Measurements from ENCODE around the gene TFAP2A.

The TFAP2A gene

DNA sequence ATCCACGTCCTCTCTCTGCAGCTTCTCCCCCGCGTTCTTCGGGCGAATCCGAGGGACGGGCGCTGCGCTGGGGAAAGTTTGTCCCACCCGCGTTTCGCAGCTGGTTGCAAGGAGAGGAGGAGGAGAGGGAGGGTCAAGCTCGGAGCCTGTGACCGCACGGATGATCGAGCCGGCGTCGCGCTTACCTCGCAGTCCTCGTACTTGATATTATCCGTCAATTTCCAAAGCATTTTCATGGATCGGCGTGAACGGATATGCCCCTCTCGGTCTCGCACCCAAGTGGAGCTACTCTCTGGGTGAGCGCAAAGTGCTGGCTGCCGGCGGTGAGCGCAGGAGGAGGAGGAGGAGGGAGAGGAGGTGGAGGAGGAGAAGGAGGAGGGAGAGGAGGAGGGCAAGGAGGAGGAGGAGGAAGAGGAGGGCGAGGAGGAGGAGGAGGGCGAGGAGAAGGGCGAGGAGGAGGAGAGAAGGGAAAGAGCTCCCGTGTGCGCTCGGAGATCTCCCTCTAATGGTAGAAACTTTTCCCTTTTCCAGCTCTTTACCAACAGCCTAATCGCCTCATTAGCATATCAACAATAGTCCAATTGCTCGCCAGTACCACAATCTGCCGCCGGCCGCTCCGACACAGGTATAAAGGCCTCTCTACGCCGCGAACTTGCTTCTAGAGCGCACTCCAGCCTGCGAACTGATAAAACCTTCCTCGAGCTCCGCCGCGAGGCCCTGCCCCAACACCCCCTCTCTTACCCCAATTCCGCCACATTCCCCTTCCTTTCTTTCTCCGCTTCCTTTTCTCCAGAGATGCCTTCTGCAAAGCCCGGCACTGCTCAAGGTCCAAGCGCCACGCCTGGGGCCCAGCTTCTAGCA is at the start of gene TFAP2A:
TFAP2A (minus strand) TSS at position 319 of the 861 bp plus-strand sequence; CDS start at position 236, 83 bp downstream.
- peak; percentile 70 for DNase-seq (ENCODE audit: low read depth)

DNA sequence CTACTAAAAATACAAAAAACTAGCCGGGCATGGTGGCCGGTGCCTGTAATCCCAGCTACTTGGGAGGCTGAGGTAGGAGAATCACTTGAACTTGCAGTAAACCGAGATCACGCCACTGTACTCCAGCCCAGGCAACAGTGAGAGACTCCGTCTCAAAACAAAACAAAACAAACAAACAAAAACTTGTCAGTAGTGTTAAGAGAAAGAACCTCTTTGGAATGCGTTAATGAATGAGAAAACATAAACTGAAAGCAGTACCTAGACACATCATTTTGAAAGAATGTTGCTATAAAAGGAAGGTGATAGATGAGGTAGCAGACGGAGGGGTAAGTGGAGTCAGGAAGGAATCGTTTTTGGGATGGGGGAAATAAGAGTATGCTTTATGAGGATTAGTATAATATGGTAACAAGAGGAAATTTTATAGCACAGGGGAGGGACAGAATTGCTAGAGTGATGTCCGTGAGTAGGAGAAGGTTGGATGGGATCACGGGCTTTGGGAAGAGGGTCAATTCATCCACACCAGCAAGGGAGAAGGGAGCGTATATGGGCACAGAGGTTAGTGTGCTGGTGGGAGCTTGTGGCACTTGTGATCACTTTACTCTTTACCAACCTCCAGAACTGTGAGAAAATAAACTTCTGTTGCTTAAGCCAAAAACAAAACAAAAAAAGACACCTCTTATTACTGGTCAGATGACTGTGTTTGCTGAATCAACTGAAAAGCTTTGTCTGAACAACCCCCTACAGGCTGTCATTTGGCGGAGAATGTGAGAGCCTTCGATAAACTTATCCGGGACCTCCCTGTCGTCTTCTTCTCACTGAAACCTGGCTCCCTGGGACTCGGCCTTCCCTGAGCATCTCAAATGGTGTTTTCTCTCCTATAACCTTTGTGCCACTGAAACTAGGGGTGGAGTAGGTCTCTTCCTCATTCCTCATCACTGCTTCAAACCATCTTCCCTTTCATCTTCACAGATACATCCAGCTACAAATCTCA is 48.9 kb upstream of the TFAP2A start:
- DNase-seq (ENCODE audit: low read depth), result no peak

DNA sequence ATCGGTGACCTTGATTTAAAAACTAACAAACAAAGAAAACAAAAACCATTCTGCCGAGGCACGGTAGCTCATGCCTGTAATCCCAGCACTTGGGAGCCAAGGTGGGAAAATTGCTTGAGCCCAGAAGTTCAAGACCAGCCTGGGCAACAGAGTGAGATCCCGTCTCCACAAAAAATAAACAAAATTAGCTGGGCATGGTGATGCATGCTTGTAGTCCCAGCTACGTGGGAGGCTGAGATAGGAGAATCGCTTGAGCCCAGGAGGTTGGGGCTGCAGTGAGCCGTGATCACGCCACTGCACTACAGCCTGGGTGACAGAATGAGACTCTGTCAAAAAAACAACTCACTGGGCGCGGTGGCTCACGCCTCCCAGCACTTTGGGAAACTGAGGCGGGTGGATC is 48.2 kb upstream of the TFAP2A start:
- DNase-seq (ENCODE audit: low read depth), result no peak

DNA sequence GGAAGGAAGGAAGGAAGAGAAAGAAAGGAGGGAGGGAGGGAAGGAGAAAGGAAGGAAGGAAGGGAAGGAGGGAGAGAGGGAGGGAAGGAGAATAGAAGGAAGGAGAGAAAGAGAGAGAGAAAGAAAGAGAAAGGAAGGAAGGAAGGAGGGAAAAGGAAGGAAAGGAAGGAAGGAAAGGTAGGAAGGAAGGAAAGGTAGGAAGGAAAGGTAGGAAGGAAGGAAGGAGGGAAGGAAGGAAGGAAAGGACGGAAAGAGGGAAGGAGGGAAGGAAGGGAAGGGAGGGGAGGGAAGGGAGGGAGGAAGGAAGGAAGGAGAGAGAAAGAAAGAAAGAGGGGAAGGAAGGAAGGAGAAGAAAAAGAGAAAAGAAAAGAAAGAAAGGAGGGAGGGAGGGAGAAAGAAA is 47.0 kb upstream of the TFAP2A start:
- no peak for DNase-seq (ENCODE audit: low read depth)

DNA sequence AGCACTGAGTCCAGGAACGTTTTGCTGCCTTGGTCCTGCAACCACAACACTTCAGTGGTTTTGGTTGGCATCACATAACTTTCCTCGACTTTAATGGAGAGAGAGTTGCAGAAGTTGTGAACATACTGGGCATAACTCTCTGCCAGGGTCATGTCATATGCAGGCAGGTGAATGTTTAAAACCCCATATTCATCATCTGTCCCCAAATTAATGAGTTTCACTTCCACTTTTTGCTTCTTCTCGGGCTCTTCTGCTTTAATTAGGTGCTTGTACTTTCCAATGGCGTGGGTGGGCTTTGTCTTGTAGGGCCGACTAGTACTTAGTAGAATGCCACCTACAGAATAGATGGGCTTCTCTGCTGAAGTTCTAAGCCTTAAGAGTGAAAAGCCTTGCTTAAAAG is 45.2 kb upstream of the TFAP2A start:
- DNase-seq (ENCODE audit: low read depth), result no peak

DNA sequence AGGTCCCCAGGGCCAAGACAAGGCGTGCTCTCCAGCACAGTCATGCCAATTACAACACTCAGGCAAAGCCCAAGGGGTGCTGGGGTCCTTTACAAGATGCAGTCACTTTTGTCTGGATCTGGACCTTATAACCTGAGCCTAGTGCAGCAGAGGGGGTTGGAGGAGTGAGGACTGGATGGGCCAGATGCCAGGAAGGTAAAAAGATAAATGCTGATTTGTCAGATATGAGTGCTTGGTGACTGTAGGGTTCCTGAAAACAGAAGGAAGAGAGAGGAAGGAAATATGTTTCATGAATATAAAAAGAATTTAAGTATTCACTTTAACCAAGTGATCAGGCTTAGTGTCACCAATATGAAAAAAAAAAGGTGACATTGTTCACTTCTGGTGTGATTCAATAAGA is 43.4 kb upstream of the TFAP2A start:
- DNase-seq (ENCODE audit: low read depth), result no peak

DNA sequence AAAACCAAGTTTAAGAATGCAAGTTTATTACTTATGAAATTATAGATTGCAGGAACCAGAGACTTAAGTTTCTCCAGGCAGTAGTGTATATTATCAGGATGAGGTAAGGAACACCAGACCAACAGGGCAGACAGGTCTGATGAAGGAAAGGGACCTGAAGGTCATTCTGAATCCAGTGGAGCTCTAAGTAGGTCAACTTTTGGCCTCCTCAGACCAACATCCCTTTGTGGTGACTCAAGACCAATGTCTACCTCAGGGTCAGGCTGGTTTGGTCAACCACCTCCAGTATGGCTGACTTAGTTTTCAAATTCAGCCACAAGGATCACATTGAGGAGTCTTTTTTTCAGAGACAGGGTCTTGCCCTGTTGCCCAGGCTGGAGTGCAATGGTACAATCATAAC is 38.7 kb upstream of the TFAP2A start:
- no peak for DNase-seq (ENCODE audit: low read depth)

DNA sequence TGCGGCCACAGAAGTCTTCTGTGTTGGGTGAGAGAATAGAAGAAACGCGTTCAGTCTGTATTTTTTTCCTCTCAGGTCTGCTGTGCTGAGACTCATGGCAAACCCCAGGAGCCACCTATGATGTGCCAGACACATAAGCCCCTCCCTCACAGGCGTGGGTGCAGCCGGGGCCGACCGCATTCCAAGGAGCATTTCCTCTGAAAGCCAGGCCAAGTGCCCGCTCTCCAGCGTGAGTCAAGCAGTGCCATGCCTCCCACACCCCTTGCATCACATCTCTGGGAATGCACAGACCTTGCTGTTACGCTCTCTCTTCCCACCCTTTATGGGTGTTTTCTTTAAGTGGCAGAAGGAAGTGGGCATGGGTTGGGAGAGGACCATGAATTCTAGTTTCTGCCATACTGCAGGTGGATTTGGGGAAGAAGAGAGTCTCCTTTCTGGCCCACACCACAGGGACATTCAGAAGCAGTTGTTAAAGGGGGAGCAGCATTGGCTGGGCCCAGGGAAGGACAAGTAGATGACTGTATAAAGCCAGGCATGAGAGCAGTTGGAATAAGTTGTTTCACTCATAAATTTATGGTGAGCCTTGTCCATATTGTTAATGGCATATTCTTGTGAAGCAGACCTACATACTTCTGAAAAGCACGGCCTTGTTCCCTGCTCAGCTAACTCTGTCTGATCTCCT is 37.1 kb upstream of the TFAP2A start:
- DNase-seq (ENCODE audit: low read depth), result peak; percentile 64

DNA sequence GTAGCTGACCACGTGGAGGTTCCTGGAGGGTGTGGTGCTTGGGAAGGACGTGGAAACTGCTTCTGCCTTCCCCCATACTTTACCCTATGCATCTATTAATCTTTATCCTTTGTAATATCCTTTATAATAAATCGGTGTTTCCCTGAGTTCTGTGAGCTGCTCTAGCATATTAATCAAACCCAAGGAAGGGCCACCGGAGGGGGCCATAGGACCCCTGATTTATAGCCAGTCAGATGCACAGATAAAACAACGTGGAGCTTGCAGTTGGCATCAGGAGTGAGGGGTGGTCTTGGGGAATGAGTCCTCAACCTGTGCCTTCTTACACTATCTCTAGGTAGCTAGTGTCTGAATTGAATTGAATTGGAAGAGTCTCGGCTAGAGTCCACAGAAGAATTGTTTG is 36.5 kb upstream of the TFAP2A start:
- DNase-seq (ENCODE audit: low read depth), result no peak

DNA sequence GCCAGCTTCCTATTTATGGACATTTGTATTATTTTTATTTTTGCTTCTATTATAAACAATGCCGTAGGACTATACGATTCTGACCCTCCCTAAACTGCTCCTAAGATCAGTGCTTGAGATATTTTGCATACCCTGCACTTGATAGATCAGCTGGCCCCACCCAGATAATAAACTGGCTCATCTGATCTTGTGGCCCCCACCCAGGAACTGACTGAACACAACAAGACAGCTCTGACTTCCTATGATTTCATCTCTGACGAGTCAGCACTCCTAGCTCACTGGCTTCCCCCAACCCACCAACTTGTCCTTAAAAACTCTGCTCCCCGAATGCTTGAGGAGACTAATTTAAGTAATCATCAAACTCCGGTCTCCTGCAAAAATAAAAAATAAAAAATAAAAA is 34.9 kb upstream of the TFAP2A start:
- DNase-seq (ENCODE audit: low read depth), result no peak

DNA sequence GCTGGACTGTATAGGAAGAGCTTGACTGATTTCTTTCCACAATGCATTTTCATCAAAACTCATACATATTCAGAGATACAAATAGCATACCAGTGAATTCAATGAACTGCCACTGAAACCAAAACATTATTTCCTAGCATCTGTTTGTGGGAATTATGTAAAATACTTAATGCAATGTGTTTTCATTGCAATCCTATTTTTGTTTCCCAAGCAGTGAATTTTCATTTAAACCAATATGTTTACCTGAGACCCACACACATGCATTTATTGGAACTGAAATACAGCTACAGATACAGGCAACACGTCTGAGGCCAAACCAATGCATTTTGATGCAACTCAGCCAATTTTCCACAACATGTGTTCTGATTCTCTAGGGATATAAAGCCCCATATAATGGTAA is 33.2 kb upstream of the TFAP2A start:
- no peak for DNase-seq (ENCODE audit: low read depth)

DNA sequence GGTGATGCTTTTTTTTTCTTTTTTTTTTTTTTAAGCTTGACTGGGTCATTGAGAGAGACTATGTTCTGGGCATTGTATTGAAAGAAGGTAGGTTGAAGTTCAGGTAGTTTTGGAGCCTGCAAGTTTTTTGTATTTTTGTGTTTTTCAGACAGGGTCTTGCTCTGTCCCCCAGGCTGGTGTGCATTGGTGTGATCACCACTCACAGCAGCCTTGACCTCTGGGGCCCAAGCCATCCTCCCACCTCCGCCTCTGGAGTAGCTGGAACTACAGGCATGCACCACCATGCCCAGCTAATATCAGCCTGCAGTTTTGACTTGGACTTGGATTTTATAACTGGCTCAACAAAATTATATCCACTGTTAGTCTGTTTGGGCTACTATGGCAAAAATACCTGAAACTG is 31.7 kb upstream of the TFAP2A start:
- DNase-seq (ENCODE audit: low read depth), result no peak

DNA sequence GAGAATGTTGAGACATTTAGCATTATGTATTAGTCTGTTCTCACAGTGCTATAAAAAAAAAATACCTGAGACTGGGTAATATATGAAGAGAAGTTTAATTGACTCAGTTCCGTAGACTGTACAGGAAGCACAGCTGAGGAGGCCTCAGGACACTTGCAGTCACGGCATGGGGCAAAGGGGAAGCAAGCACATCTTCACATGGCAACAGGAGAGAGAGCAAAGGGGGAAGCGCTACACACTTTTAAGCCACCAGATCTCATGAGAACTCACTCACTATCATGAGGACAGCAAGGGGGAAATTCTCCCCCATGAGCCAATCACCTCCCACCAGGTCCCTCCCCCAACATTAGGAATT is 26.8 kb upstream of the TFAP2A start:
- no peak for DNase-seq (ENCODE audit: low read depth)

DNA sequence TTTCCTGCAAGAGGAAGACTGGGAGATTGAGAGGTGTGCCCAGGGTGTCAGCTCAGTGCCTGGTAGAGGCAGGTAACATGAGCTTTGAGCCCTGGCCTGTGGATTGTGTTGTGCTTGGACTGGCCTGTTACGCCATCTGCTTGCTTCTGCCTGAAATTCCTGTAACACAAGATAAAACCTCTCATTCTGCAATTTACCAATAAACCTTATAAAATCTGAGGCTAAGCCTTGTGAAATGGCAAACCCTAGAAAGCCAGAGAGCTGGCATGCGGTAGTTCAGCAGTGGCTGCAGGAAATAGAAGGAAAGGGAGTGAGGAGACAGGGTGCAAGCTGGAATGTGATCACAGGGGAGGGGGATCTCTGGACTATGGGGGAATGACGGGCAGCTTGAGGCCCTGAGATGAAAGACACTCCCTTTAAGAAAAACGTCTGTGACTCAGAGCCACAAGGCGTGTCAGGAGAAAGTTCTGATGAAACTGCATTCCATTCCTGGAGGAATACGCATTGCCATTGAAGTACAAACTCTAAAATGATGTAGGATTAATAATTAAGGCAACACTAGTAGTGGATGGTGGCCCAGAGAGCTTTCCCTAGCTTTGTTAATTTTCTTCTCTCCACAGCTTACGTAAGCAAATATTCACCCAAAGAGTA is 26.3 kb upstream of the TFAP2A start:
- peak; percentile 88 for DNase-seq (ENCODE audit: low read depth)

DNA sequence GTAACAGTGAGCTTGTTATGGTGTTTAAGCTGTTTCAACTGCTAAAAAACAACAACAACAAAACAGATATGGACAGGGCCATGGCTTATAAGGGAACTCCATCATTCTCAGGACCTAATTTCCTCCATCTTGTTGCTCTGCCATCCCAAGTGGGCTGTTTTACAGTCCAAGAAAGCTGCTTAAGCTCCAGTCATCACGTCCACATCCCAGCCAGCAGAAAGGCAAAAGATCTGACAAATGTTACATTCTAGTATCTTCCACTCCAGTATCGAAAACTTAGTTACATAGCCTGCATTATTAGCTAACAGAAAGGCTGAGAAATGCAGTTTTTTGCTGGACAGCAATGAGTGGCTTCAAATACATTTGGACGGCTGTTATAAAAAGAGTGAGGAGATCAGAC is 23.0 kb upstream of the TFAP2A start:
- DNase-seq (ENCODE audit: low read depth), result no peak

DNA sequence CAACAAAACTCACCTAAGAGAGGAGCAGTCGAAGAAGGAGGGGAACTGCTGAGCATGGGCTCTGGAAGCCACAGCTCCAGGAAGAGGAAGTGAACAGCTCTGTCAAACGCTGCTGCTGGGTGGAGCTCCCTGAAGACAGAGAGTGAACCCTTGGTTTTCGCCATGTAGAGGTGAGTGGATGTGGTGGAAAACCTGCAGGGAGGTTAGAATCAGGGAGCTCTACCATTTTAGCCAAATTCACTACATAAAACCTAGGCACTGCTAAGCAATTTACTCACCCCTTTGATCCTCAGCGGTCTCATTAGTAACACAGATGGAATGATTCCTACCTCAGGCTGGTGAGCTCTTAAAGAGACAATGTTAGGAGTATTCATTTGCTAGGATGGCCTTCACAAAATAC is 19.4 kb upstream of the TFAP2A start:
- no peak for DNase-seq (ENCODE audit: low read depth)

DNA sequence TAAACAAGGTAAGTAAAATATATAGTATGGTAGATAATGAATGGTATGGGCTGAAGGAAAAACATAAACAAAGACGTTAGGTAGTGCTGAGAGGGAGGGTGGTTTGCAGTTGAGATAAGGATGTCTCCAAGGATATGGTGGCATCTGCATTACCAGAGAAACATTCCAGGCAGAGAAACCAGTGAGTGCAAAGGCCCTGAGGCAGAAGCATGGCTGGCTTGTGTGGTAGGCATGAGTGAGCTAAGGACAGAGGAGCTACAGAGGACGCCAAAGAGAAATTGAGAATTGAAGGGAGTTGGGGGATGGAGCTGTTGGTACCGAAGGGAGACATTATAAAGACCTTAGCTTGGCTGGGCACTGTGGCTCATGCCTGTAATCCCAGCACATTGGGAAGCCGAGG is 18.4 kb upstream of the TFAP2A start:
- DNase-seq (ENCODE audit: low read depth), result no peak

DNA sequence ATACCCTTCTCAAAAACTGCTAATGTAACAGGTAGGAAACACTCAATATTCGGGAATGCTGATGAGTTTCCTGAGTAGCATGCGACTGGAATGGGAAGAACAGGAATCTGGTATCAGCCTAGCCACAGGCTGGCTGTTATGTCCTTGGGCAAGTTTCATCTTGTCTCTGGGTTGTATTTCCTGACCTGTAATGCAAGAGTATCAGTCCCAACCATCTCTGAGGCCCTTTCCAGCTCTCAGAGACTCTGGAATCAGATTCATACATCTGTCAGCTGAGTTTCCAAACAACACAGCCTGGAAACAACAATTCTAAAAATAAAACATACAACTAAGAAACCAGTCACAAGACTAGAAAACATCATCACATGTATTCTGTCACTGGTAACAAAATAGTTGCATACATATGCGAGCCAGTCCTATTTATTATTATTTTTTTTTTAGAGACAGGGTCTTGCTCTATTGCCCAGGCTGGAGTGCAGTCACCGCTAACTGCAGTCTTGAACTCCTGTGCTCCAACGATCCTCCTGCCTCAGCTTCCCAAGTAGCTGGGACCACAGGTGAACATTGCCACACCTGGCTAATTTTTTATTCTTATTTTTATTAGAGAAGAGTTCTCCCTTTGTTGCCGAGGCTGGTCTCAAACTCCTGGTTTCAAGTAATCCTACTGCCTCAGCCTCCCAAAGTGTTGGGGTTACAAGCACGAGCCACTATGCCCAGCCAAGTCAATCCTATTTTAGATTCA is 16.7 kb upstream of the TFAP2A start:
- DNase-seq (ENCODE audit: low read depth), result no peak

DNA sequence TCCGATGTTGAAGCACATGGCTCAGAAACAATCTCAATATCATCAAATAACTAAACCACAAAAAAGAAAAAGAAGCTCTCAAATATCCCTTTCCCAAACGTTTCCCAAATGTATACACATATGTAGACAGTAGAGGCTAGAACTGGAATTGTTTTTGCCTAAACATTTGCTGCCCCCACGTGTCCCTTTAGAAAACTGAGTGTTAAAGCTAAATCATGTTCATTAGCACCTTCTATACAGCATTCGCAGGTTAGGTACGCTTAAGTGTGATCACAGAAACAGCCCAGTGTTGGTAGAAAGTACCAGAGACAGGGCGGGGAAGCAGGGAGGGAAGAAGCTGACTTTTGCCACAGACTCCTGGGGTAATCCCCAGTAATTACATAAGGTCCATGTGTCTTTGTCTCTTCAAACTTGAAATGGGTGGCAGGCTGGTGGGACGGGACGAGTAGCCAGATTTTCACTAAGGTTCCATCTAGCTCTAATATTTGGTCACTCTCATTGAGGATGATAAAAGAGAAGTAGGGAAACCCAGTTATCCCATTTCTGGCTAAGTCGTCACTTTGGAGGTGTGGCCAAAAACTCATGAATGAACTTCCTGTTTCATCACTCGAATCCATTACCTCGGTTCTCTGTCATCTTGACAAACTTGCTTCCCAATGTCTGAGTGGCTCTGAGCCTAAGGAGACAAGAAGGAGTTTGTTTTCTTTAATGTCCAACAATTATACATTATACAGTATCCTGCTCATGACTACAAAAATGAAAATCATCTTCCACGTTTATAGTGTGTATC is 15.0 kb upstream of the TFAP2A start:
- DNase-seq (ENCODE audit: low read depth), result peak; percentile 42

DNA sequence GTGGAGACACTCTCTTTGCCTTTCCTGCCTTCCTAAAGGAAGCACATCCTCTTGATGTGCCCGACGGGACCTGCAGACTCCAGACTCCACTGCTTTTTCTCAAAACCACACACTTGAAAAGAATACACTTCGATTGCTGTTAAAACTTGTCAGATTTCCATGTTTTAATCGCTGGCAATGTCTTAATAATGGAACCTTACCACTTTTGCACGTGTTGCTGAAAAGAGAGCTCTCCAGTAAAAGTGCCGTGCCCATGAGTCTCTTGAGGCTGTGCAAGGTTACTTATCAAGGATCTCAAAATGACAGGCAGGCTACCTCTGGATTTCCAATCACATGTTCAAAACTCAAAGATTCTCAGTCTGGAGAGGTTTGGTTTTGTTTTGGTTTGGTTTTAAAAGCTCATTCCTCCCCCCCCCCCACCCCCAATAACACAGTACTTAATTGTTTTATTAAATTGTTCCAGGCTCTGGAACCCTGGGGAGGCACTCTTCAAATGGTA is 12.0 kb upstream of the TFAP2A start:
- no peak for DNase-seq (ENCODE audit: low read depth)
